ENCODE results near the gene PSMD11.

GRCh38 chr17:32445074-32445415, 735 bp downstream of the PSMD11 start:
- no peak for TF ChIP-seq POLR2AphosphoS5 (IDR thresholded peaks at IDR 0.05; ENCODE audit: low read depth, low read length)
- no peak for TF ChIP-seq FOXP2 (optimal IDR thresholded peaks at IDR 0.05; ENCODE audit: borderline replicate concordance, extremely low read depth, extremely low read length, insufficient read depth)
- TF ChIP-seq TAF1 (IDR thresholded peaks at IDR 0.05; ENCODE audit: borderline replicate concordance, insufficient read depth, low read length) = no peak
- 0 out of 2 replicates have a peak, but pooled peaks have one; percentile 25 for TF ChIP-seq SIN3A (IDR thresholded peaks at IDR 0.05; ENCODE audit: borderline replicate concordance, insufficient read depth, low read length)

All from PFSK-1 (cell line).